Fibroblast of lung (primary cell): ENCODE results near the gene ATP8B2. TPM values are rescaled to one million over a fixed set of nuclear protein-coding genes. Genes with fewer than 3 reads are reported as not detected.
A peak's percentile ranks its signal among the peaks of the same experiment; 100 is the strongest.

Experiments
- DNase-seq, 2 donors: peaks; one replicate each; pipeline versions ENCODE4 v3.0.0 to v3.0.0-alpha.2; 2010; ENCODE audit warnings: low read depth in 2 of 2
- H2AFZ ChIP-seq: 2 replicates; pipeline ENCODE4 v1.5.1; 2012; ENCODE audit warnings: low read length, control low read depth, inconsistent platforms
- H3K27ac ChIP-seq: 2 replicates; pipeline ENCODE4 v1.5.1; 2011; ENCODE audit warnings: low read length, control low read depth; ENCODE audit not compliant: insufficient read depth
- H3K27me3 ChIP-seq: 2 replicates; pipeline ENCODE4 v1.5.1; 2011; ENCODE audit warnings: mild to moderate bottlenecking, low read length; ENCODE audit not compliant: control insufficient read depth, insufficient read depth
- H3K36me3 ChIP-seq: 2 replicates; pipeline ENCODE4 v1.5.1; 2011; ENCODE audit warnings: low read length; ENCODE audit not compliant: control insufficient read depth, insufficient read depth
- H3K4me1 ChIP-seq: 2 replicates; pipeline ENCODE4 v1.5.1; 2011; ENCODE audit warnings: low read length; ENCODE audit not compliant: control insufficient read depth, insufficient read depth; ENCODE audit errors: extremely low read depth
- H3K4me2 ChIP-seq: 2 replicates; pipeline ENCODE4 v1.5.1; 2011; ENCODE audit warnings: low read length, control low read depth; ENCODE audit not compliant: insufficient read depth; ENCODE audit errors: extremely low read depth
- H3K4me3 ChIP-seq, 4 experiments: fragments of 200-600 bp in 1 of 4; sonication (generic) in 1 of 4; replicated peaks in 1 of 4; 2 replicates each; pipeline ENCODE4 v1.5.1; 2011 to 2016; ENCODE audit warnings: low read length in 4 of 4, low read depth in 3 of 4, mild to moderate bottlenecking in 3 of 4, control low read depth in 2 of 4, inconsistent platforms in 1 of 4, mixed read lengths in 1 of 4; ENCODE audit not compliant: insufficient read depth in 1 of 4; ENCODE audit errors: control extremely low read depth in 1 of 4
- H3K79me2 ChIP-seq: 2 replicates; pipeline ENCODE4 v1.5.1; 2012; ENCODE audit warnings: mild to moderate bottlenecking, low read length, inconsistent platforms; ENCODE audit not compliant: control insufficient read depth, insufficient read depth
- H3K9ac ChIP-seq: 2 replicates; pipeline ENCODE4 v1.5.1; 2011; ENCODE audit warnings: mild to moderate bottlenecking, low read length, control low read depth; ENCODE audit not compliant: insufficient read depth
- H3K9me3 ChIP-seq: 2 replicates; pipeline ENCODE4 v1.5.1; 2012; ENCODE audit warnings: low read depth, low read length; ENCODE audit not compliant: control insufficient read depth, insufficient read depth
- H4K20me1 ChIP-seq: 2 replicates; pipeline ENCODE4 v1.5.1; 2011; ENCODE audit warnings: low read length; ENCODE audit not compliant: control insufficient read depth, insufficient read depth; ENCODE audit errors: extremely low read depth
- CTCF ChIP-seq, 2 donors: IDR thresholded peaks in 1 of 2; conservative IDR thresholded peaks in 1 of 2; 1 replicate in 1 of 2; 2 replicates in 1 of 2; pipeline ENCODE4 v1.5.1; 2011 to 2012; ENCODE audit warnings: low read length in 2 of 2, control low read depth in 1 of 2, inconsistent platforms in 1 of 2, low read depth in 1 of 2, mild to moderate bottlenecking in 1 of 2
- EZH2 ChIP-seq: IDR thresholded peaks from 2 replicates; pipeline ENCODE4 v1.5.1; 2012; ENCODE audit warnings: low read length, control low read depth, mild to moderate bottlenecking; ENCODE audit errors: missing control alignments
- polyA plus RNA-seq, 2 donors: library from polyadenylated mRNA; depleted of rRNA in 1 of 2; stranded (reverse) in 1 of 2; unstranded in 1 of 2; fragments of >200 nt; gene quantifications; 2 replicates each; pipeline ENCODE4 v1.2.1, GENCODE V29; 2011 to 2012; ENCODE audit warnings: missing spikeins in 1 of 2
- total RNA-seq: library from RNA; depleted of rRNA; stranded (reverse); fragments of >200 nt; gene quantifications from 2 replicates; pipeline ENCODE4 v1.2.1, GENCODE V29; 2014

Gene ATP8B2
- total and polyA plus RNA-seq, 2 donors (not counting 1 experiment from before 2014, with no cell fraction given): 101 to 205 TPM

- no peak for TF ChIP-seq EZH2
- TF ChIP-seq CTCF (conservative IDR thresholded peaks at IDR 0.05 in 1 of 2, IDR thresholded peaks at IDR 0.05 in 1 of 2; ENCODE audit: low read depth in 1 of 2, low read length in 2 of 2): no peak
- no peak overlapping the region for H2AFZ ChIP-seq
- H3K27me3 ChIP-seq: no peaks in the 10 kb centered on the region
- H3K9me3 ChIP-seq: no peaks in the 10 kb centered on the region
- peak overlapping the region; percentile 12 for H3K27ac ChIP-seq
- H3K79me2 ChIP-seq: peaks cover 38% of the 10 kb centered on the region
- H3K36me3 ChIP-seq: peaks cover 26% of the 10 kb centered on the region
- no peak for DNase-seq
- peak overlapping the region; percentile 77 for H3K4me2 ChIP-seq
- peak overlapping the region in 1 of 4 experiments; percentile 100 for H3K4me3 ChIP-seq
- peaks cover 28% of the 10 kb centered on the region for H3K4me1 ChIP-seq
- no peak overlapping the region for H3K9ac ChIP-seq
- no peaks in the 10 kb centered on the region for H4K20me1 ChIP-seq
These were observed 4.3 kb downstream of the ATP8B2 start for GRCh38 chr1:154329551-154330131.

- Histone ChIP-seq H3K36me3 (peaks cover 30% of the 10 kb centered on the region), H3K9me3 (no peaks in the 10 kb centered on the region), H4K20me1 (no peaks in the 10 kb centered on the region), H3K27me3 (no peaks in the 10 kb centered on the region), H2AFZ (no peak overlapping the region), H3K4me2 (no peak overlapping the region), H3K4me3 (no peak overlapping the region), H3K79me2 (peaks cover 38% of the 10 kb centered on the region), H3K4me1 (peaks cover 30% of the 10 kb centered on the region), H3K27ac (no peak overlapping the region), H3K9ac (no peak overlapping the region)
- no peak for DNase-seq
- TF ChIP-seq CTCF (conservative IDR thresholded peaks at IDR 0.05 in 1 of 2, IDR thresholded peaks at IDR 0.05 in 1 of 2; ENCODE audit: low read depth in 1 of 2, low read length in 2 of 2) (no peak), EZH2 (no peak)
These were observed 5.3 kb downstream of the ATP8B2 start for GRCh38 chr1:154330669-154331068.

- Histone ChIP-seq H4K20me1 (no peaks in the 10 kb centered on the region), H3K9ac (no peak overlapping the region), H3K4me3 (no peak overlapping the region), H3K27me3 (no peaks in the 10 kb centered on the region), H3K9me3 (no peaks in the 10 kb centered on the region), H3K79me2 (peaks cover 12% of the 10 kb centered on the region), H3K4me1 (peaks cover 8% of the 10 kb centered on the region), H3K36me3 (peaks cover 42% of the 10 kb centered on the region), H3K27ac (peak overlapping the region; percentile 59), H3K4me2 (peak overlapping the region; percentile 20), H2AFZ (no peak overlapping the region)
- DNase-seq: peak in 1 of 2 donors; percentile 29
- no peak for TF ChIP-seq EZH2
- no peak for TF ChIP-seq CTCF (conservative IDR thresholded peaks at IDR 0.05 in 1 of 2, IDR thresholded peaks at IDR 0.05 in 1 of 2; ENCODE audit: low read depth in 1 of 2, low read length in 2 of 2)
These were observed 9.0 kb downstream of the ATP8B2 start for GRCh38 chr1:154334079-154335024.
